ENCODE results near the gene PLA2G4E. TPM values are rescaled to one million over a fixed set of nuclear protein-coding genes. Genes with fewer than 3 reads are reported as not detected.

The PLA2G4E gene
- total RNA-seq, 1 donor from 2014 or later = 1.0 TPM

GRCh38 chr15:41952013-41952563 lies 68.8 kb downstream of the PLA2G4E start:
- peaks cover 4% of the 10 kb centered on the region for H3K9me3 Mint-ChIP-seq (ENCODE audit: unreplicated experiment)
- H3K36me3 Mint-ChIP-seq (ENCODE audit: unreplicated experiment) = no peaks in the 10 kb centered on the region
- peaks cover 6% of the 10 kb centered on the region for H3K4me1 Mint-ChIP-seq (ENCODE audit: low read depth, unreplicated experiment)
- TF ChIP-seq CTCF (IDR thresholded peaks at IDR 0.05; ENCODE audit: partially characterized antibody, unreplicated experiment) = no peak
- H3K4me3 Mint-ChIP-seq (ENCODE audit: unreplicated experiment) = no peak overlapping the region
- no peak overlapping the region for H3K27ac Mint-ChIP-seq (ENCODE audit: unreplicated experiment)
- DNase-seq = no peak
- H3K27me3 Mint-ChIP-seq (ENCODE audit: unreplicated experiment) = no peaks in the 10 kb centered on the region

GRCh38 chr15:41951571-41951970 lies 69.3 kb downstream of the PLA2G4E start:
- TF ChIP-seq CTCF (IDR thresholded peaks at IDR 0.05; ENCODE audit: partially characterized antibody, unreplicated experiment) = no peak
- no peak overlapping the region for H3K27ac Mint-ChIP-seq (ENCODE audit: unreplicated experiment)
- no peaks in the 10 kb centered on the region for H3K27me3 Mint-ChIP-seq (ENCODE audit: unreplicated experiment)
- H3K36me3 Mint-ChIP-seq (ENCODE audit: unreplicated experiment) = no peaks in the 10 kb centered on the region
- H3K9me3 Mint-ChIP-seq (ENCODE audit: unreplicated experiment) = peaks cover 4% of the 10 kb centered on the region
- no peak overlapping the region for H3K4me3 Mint-ChIP-seq (ENCODE audit: unreplicated experiment)
- DNase-seq = no peak
- H3K4me1 Mint-ChIP-seq (ENCODE audit: low read depth, unreplicated experiment) = peaks cover 6% of the 10 kb centered on the region

- H3K9me3 Mint-ChIP-seq (ENCODE audit: unreplicated experiment) = peaks cover 4% of the 10 kb centered on the region
Observed at GRCh38 chr15:41950489-41950888, 70.4 kb downstream of the PLA2G4E start.

GRCh38 chr15:41950127-41950483 lies 70.7 kb downstream of the PLA2G4E start:
- Mint-ChIP-seq H3K4me3 (ENCODE audit: unreplicated experiment) (no peak overlapping the region), H3K36me3 (ENCODE audit: unreplicated experiment) (no peaks in the 10 kb centered on the region), H3K4me1 (ENCODE audit: low read depth, unreplicated experiment) (peaks cover 6% of the 10 kb centered on the region), H3K27ac (ENCODE audit: unreplicated experiment) (no peak overlapping the region), H3K9me3 (ENCODE audit: unreplicated experiment) (peaks cover 7% of the 10 kb centered on the region), H3K27me3 (ENCODE audit: unreplicated experiment) (no peaks in the 10 kb centered on the region)
- DNase-seq = no peak
- TF ChIP-seq CTCF (IDR thresholded peaks at IDR 0.05; ENCODE audit: partially characterized antibody, unreplicated experiment) = no peak

More at GRCh38 chr15:41950489-41950888, 70.4 kb downstream of the PLA2G4E start:
- no peaks in the 10 kb centered on the region for H3K27me3 Mint-ChIP-seq (ENCODE audit: unreplicated experiment)
- no peak for TF ChIP-seq CTCF (IDR thresholded peaks at IDR 0.05; ENCODE audit: partially characterized antibody, unreplicated experiment)
- no peak overlapping the region for H3K4me3 Mint-ChIP-seq (ENCODE audit: unreplicated experiment)
- H3K4me1 Mint-ChIP-seq (ENCODE audit: low read depth, unreplicated experiment) = peaks cover 6% of the 10 kb centered on the region
- H3K36me3 Mint-ChIP-seq (ENCODE audit: unreplicated experiment) = no peaks in the 10 kb centered on the region
- no peak for DNase-seq
- no peak overlapping the region for H3K27ac Mint-ChIP-seq (ENCODE audit: unreplicated experiment)

GRCh38 chr15:41949401-41950126 lies 71.3 kb downstream of the PLA2G4E start:
- Mint-ChIP-seq H3K4me1 (ENCODE audit: low read depth, unreplicated experiment) (peaks cover 6% of the 10 kb centered on the region), H3K27ac (ENCODE audit: unreplicated experiment) (no peak overlapping the region), H3K4me3 (ENCODE audit: unreplicated experiment) (no peak overlapping the region), H3K9me3 (ENCODE audit: unreplicated experiment) (peaks cover 7% of the 10 kb centered on the region), H3K27me3 (ENCODE audit: unreplicated experiment) (no peaks in the 10 kb centered on the region), H3K36me3 (ENCODE audit: unreplicated experiment) (no peaks in the 10 kb centered on the region)
- DNase-seq = no peak
- no peak for TF ChIP-seq CTCF (IDR thresholded peaks at IDR 0.05; ENCODE audit: partially characterized antibody, unreplicated experiment)

All from glutamatergic neuron (in vitro differentiated cells).